H9 (cell line): ENCODE measurements around the gene GGTLC2. TPM values are rescaled to one million over a fixed set of nuclear protein-coding genes. Genes with fewer than 3 reads are reported as not detected.

Experiments
- DNase-seq: peaks from one replicate; pipeline ENCODE4 v3.0.0-alpha.2; 2017
- H2AFZ ChIP-seq: one replicate; pipeline ENCODE4 v1.6.1; 2013; ENCODE audit warnings: mild to moderate bottlenecking, low read length, control low read depth, moderate library complexity
- H2AK5ac ChIP-seq: 2 replicates; pipeline ENCODE4 v1.6.1; 2013; ENCODE audit warnings: low read length, control low read depth, mixed read lengths; ENCODE audit not compliant: insufficient read length
- H2BK120ac ChIP-seq: one replicate; pipeline ENCODE4 v1.6.1; 2013; ENCODE audit warnings: low read depth, mild to moderate bottlenecking, low read length, control low read depth, inconsistent platforms; ENCODE audit not compliant: poor library complexity, severe bottlenecking
- H2BK12ac ChIP-seq: 2 replicates; pipeline ENCODE4 v1.6.1; 2013; ENCODE audit warnings: low read length, control low read depth, mixed read lengths, low read depth; ENCODE audit not compliant: insufficient read length
- H2BK15ac ChIP-seq: 2 replicates; pipeline ENCODE4 v1.6.1; 2013; ENCODE audit warnings: low read depth, low read length, control low read depth
- H2BK20ac ChIP-seq: one replicate; pipeline ENCODE4 v1.6.1; 2013; ENCODE audit warnings: low read depth, mild to moderate bottlenecking, low read length, control low read depth, inconsistent platforms; ENCODE audit not compliant: poor library complexity, severe bottlenecking
- H2BK5ac ChIP-seq: 2 replicates; pipeline ENCODE4 v1.6.1; 2013; ENCODE audit warnings: low read length, control low read depth, mixed read lengths; ENCODE audit not compliant: insufficient read length
- H3K14ac ChIP-seq: 2 replicates; pipeline ENCODE4 v1.6.1; 2013; ENCODE audit warnings: low read length, control low read depth; ENCODE audit not compliant: insufficient read depth
- H3K18ac ChIP-seq: 2 replicates; pipeline ENCODE4 v1.6.1; 2013; ENCODE audit warnings: low read depth, mild to moderate bottlenecking, mixed read lengths, low read length, control low read depth; ENCODE audit not compliant: insufficient read length
- H3K23ac ChIP-seq: 2 replicates; pipeline ENCODE4 v1.6.1; 2013; ENCODE audit warnings: low read length, control low read depth, mixed read lengths, low read depth; ENCODE audit not compliant: insufficient read length
- H3K23me2 ChIP-seq: 2 replicates; pipeline ENCODE4 v1.6.1; 2013; ENCODE audit warnings: low read depth, mild to moderate bottlenecking, mixed read lengths, low read length, control low read depth; ENCODE audit not compliant: insufficient read length, poor library complexity, severe bottlenecking
- H3K27ac ChIP-seq: 2 replicates; pipeline ENCODE4 v1.5.1; 2013; ENCODE audit warnings: low read length, control low read depth, mixed read lengths, low read depth; ENCODE audit not compliant: insufficient read length
- H3K27me3 ChIP-seq: 2 replicates; pipeline ENCODE4 v1.6.1; 2013; ENCODE audit warnings: low read length, control low read depth, inconsistent platforms; ENCODE audit not compliant: insufficient read depth
- H3K4ac ChIP-seq: 2 replicates; pipeline ENCODE4 v1.6.1; 2013; ENCODE audit warnings: low read depth, mild to moderate bottlenecking, control low read depth, inconsistent platforms, low read length, moderate library complexity
- H3K4me1 ChIP-seq: 2 replicates; pipeline ENCODE4 v1.6.1; 2013; ENCODE audit warnings: low read length, control low read depth, inconsistent platforms; ENCODE audit not compliant: insufficient read depth
- H3K4me2 ChIP-seq: 2 replicates; pipeline ENCODE4 v1.6.1; 2013; ENCODE audit warnings: low read length, control low read depth, mixed read lengths; ENCODE audit not compliant: insufficient read length, insufficient read depth
- H3K56ac ChIP-seq: 2 replicates; pipeline ENCODE4 v1.6.1; 2013; ENCODE audit warnings: low read depth, mild to moderate bottlenecking, mixed read lengths, low read length, control low read depth; ENCODE audit not compliant: insufficient read length
- H3K79me1 ChIP-seq: 2 replicates; pipeline ENCODE4 v1.6.1; 2013; ENCODE audit warnings: low read depth, mild to moderate bottlenecking, moderate library complexity, low read length, control low read depth, inconsistent platforms; ENCODE audit not compliant: insufficient read depth, poor library complexity, severe bottlenecking
- H3K79me2 ChIP-seq: 2 replicates; pipeline ENCODE4 v1.6.1; 2013; ENCODE audit warnings: low read length, control low read depth, inconsistent platforms; ENCODE audit not compliant: insufficient read depth
- H3K9ac ChIP-seq: 2 replicates; pipeline ENCODE4 v1.6.1; 2013; ENCODE audit warnings: low read length, control low read depth, mixed read lengths; ENCODE audit not compliant: insufficient read length; ENCODE audit errors: extremely low read depth
- H3K9me3 ChIP-seq: one replicate; pipeline ENCODE4 v1.6.1; 2013; ENCODE audit warnings: low read depth, low read length, inconsistent platforms; ENCODE audit not compliant: control insufficient read depth
- H3T11ph ChIP-seq: one replicate; pipeline ENCODE4 v1.6.1; 2013; ENCODE audit warnings: mild to moderate bottlenecking, low read length, control low read depth, inconsistent platforms
- H4K20me1 ChIP-seq: one replicate; pipeline ENCODE4 v1.6.1; 2013; ENCODE audit not compliant: control insufficient read depth, insufficient read length, insufficient read depth
- H4K5ac ChIP-seq: 2 replicates; pipeline ENCODE4 v1.6.1; 2013; ENCODE audit warnings: low read depth, mild to moderate bottlenecking, mixed read lengths, low read length, control low read depth; ENCODE audit not compliant: insufficient read length
- H4K8ac ChIP-seq: replicated peaks from 2 replicates; pipeline ENCODE4 v1.6.1; 2013; ENCODE audit warnings: low read length, control low read depth, mixed read lengths, low read depth; ENCODE audit not compliant: insufficient read length
- H4K91ac ChIP-seq: 2 replicates; pipeline ENCODE4 v1.6.1; 2013; ENCODE audit warnings: low read depth, mild to moderate bottlenecking, moderate library complexity, mixed read lengths, low read length, control low read depth; ENCODE audit not compliant: insufficient read length
- H3K27ac Mint-ChIP-seq, 3 experiments: 2 replicates in 2 of 3; 3 replicates in 1 of 3; pipeline ENCODE4 v1.8.0; 2020 to 2021; ENCODE audit warnings: mixed read lengths in 3 of 3, mild to moderate bottlenecking in 1 of 3, moderate library complexity in 1 of 3
- H3K27me3 Mint-ChIP-seq: 2 replicates; pipeline ENCODE4 v1.8.0; 2021; ENCODE audit warnings: low read depth, mild to moderate bottlenecking, moderate library complexity, mixed read lengths
- H3K36me3 Mint-ChIP-seq, 3 experiments: 2 replicates in 2 of 3; 3 replicates in 1 of 3; pipeline ENCODE4 v1.8.0; 2020 to 2021; ENCODE audit warnings: low read depth in 3 of 3, mixed read lengths in 3 of 3; ENCODE audit not compliant: insufficient read depth in 1 of 3
- H3K4me1 Mint-ChIP-seq, 2 experiments: 2 replicates each; pipeline ENCODE4 v1.8.0; 2020; ENCODE audit warnings: mixed read lengths in 2 of 2
- H3K4me3 Mint-ChIP-seq, 2 experiments: 2 replicates in 1 of 2; 3 replicates in 1 of 2; pipeline ENCODE4 v1.8.0; 2020 to 2021; ENCODE audit warnings: mild to moderate bottlenecking in 2 of 2, mixed read lengths in 2 of 2, moderate library complexity in 1 of 2
- H3K9me3 Mint-ChIP-seq, 2 experiments: 2 replicates in 1 of 2; 3 replicates in 1 of 2; pipeline ENCODE4 v1.8.0; 2020; ENCODE audit warnings: mild to moderate bottlenecking in 2 of 2, mixed read lengths in 2 of 2, moderate library complexity in 1 of 2
- WGBS: extraction: QIAGEN DNeasy Blood & Tissue Kit; methylation state at CpG from one replicate; pipeline ENCODE4 v1.1.7; 2013; ENCODE audit warnings: missing lambda C conversion rate, low lambda C conversion rate, mixed read lengths; ENCODE audit not compliant: insufficient read length; ENCODE audit errors: extremely low coverage; 5-methylcytosine and 5-hydroxymethylcytosine counted together
- total RNA-seq: library from RNA; stranded (reverse); gene quantifications from 2 replicates; pipeline ENCODE4 v1.2.1, GENCODE V29; 2021
- TF ChIP-seq, protein P1 (sequence below): fragments of 200-600 bp; sonication (generic); conservative IDR thresholded peaks from 3 replicates; pipeline ENCODE4 v1.8.0; 2021; ENCODE audit warnings: antibody characterized with exemption, mild to moderate bottlenecking

Gene GGTLC2
- total RNA-seq, 1 experiment from 2014 or later: not detected

DNA sequence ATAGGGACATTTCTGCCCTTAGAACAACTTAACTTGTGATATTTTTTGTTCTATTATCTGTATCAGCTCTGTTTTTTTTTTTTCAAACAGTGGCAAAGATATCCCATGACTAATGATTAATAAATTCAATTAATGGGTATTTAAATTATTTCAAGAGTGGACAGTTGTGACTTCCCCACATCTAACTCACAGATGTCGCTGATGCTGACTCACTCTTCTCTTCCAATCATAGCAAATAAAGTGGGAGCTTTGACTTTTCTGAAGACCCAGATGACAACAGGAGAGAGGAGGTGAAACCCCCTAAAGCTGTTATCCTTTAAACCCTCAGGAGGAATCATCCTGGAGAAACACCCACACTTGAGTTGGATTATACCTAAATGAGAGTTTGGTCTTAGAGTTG is 27.1 kb downstream of the GGTLC2 start:
- Histone ChIP-seq H2BK120ac (no peak overlapping the region), H3K56ac (no peak overlapping the region), H3K9ac (no peak overlapping the region), H4K5ac (no peak overlapping the region), H4K20me1 (no peaks in the 10 kb centered on the region), H3K27me3 (peaks cover 22% of the 10 kb centered on the region), H2AFZ (no peak overlapping the region), H3K14ac (no peak overlapping the region), H2AK5ac (no peak overlapping the region), H3K4me2 (no peak overlapping the region), H3K79me1 (no peaks in the 10 kb centered on the region), H4K8ac (no peak overlapping the region), H2BK20ac (no peak overlapping the region), H3K79me2 (no peaks in the 10 kb centered on the region), H3K23ac (no peak overlapping the region), H4K91ac (no peak overlapping the region), H2BK5ac (no peak overlapping the region), H3K4me1 (no peaks in the 10 kb centered on the region), H3K4ac (no peak overlapping the region), H2BK12ac (no peak overlapping the region), H3T11ph (no peak overlapping the region), H3K18ac (no peak overlapping the region), H3K23me2 (no peaks in the 10 kb centered on the region), H3K9me3 (no peaks in the 10 kb centered on the region), H3K27ac (no peak overlapping the region), H2BK15ac (no peak overlapping the region)
- Mint-ChIP-seq H3K9me3 (peaks cover 9 to 15% of the 10 kb centered on the region in 2 experiments), H3K4me3 (no peak overlapping the region), H3K36me3 (no peaks in the 10 kb centered on the region; a peak in 1 of 7 replicates), H3K4me1 (0 out of 4 replicates have a peak, but pooled peaks cover 0 to 5% of the 10 kb centered on the region in 2 experiments), H3K27ac (no peak overlapping the region), H3K27me3 (peaks cover 100% of the 10 kb centered on the region)
- no CpG with 5 or more reads among the region's 1 CpG for WGBS
- DNase-seq: no peak
- TF ChIP-seq, protein P1, sequence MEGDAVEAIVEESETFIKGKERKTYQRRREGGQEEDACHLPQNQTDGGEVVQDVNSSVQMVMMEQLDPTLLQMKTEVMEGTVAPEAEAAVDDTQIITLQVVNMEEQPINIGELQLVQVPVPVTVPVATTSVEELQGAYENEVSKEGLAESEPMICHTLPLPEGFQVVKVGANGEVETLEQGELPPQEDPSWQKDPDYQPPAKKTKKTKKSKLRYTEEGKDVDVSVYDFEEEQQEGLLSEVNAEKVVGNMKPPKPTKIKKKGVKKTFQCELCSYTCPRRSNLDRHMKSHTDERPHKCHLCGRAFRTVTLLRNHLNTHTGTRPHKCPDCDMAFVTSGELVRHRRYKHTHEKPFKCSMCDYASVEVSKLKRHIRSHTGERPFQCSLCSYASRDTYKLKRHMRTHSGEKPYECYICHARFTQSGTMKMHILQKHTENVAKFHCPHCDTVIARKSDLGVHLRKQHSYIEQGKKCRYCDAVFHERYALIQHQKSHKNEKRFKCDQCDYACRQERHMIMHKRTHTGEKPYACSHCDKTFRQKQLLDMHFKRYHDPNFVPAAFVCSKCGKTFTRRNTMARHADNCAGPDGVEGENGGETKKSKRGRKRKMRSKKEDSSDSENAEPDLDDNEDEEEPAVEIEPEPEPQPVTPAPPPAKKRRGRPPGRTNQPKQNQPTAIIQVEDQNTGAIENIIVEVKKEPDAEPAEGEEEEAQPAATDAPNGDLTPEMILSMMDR: no peak
